Erythroblast (primary cell): Measurements from ENCODE around the gene CCL1.

Source experiments
- GATA1 ChIP-seq: IDR thresholded peaks from 2 replicates; pipeline ENCODE4 v1.6.1; 2011; ENCODE audit warnings: low read depth, mild to moderate bottlenecking, control low read depth, low read length, moderate library complexity
- POLR2A ChIP-seq: IDR thresholded peaks from 2 replicates; pipeline ENCODE4 v1.6.1; 2011; ENCODE audit warnings: mild to moderate bottlenecking, low read length

GRCh38 chr17:34398990-34399389 is 36.0 kb upstream of the CCL1 start:
- TF ChIP-seq POLR2A = no peak
- TF ChIP-seq GATA1 = no peak
